K562 (cell line): Measurements from ENCODE around the gene MEGF9. TPM values are rescaled to one million over a fixed set of nuclear protein-coding genes. Genes with fewer than 3 reads are reported as not detected.

Source experiments
- ATAC-seq: fragments of 200-7000 bp; cut with Tn5 transposase; 3 replicates; pipeline ENCODE4 v1.9.1; 2020; ENCODE audit warnings: moderate library complexity
- BruUV-seq: library from RNA; stranded (reverse); fragments of 400-500 nt; replicated peaks from 2 replicates; lab custom pipeline; 2021; lab: Mats Ljungman, UMichigan
- CTCF ChIA-PET: fragments of 300-600 bp; formaldehyde crosslinking; extraction: SDS; loops from one replicate; lab custom pipeline; 2021; ENCODE audit warnings: low intra/inter-chr PET ratio; lab: Yijun Ruan, JAX
- POLR2A ChIA-PET: fragments of 300-600, 350-650 bp; sonication (Branson Sonifier 250); formaldehyde crosslinking; extraction: SDS; loops from one replicate; lab custom pipeline; 2021; ENCODE audit warnings: antibody characterized with exemption, inconsistent platforms; lab: Yijun Ruan, JAX
- DNase-seq, 4 experiments: peaks; one replicate each; pipeline versions ENCODE4 v3.0.0 to v3.0.0-alpha.2; 2011 to 2018; ENCODE audit warnings: low spot score in 3 of 4, mixed read lengths in 3 of 4; ENCODE audit errors: extremely low read depth in 1 of 4
- FAIRE-seq: peaks from 2 replicates; lab custom pipeline; 2011; peaks lifted over from hg19 to GRCh38; lab: Jason Lieb, UNC
- H2AFZ ChIP-seq: 2 replicates; pipeline ENCODE4 v1.6.0; 2011; ENCODE audit warnings: low read depth, low read length, control low read depth, inconsistent platforms
- H3K27ac ChIP-seq: fragments of 200-600 bp; 3 replicates; pipeline ENCODE4 v1.8.0; 2011; ENCODE audit warnings: low read depth, mild to moderate bottlenecking, control low read depth, inconsistent platforms, low read length, moderate library complexity, mixed read lengths; ENCODE audit errors: extremely low read depth
- H3K27me3 ChIP-seq, 2 experiments: fragments of 300-600 bp in 1 of 2; 2 replicates in 1 of 2; 3 replicates in 1 of 2; pipeline versions ENCODE4 v1.6.0 to v1.8.0; 2011; ENCODE audit warnings: inconsistent platforms in 2 of 2, low read length in 2 of 2, mild to moderate bottlenecking in 1 of 2, mixed read lengths in 1 of 2, moderate library complexity in 1 of 2; ENCODE audit not compliant: control insufficient read depth in 2 of 2, insufficient read depth in 2 of 2
- H3K36me3 ChIP-seq: fragments of 300-600 bp; 3 replicates; pipeline ENCODE4 v1.8.0; 2011; ENCODE audit warnings: mild to moderate bottlenecking, low read length, inconsistent platforms; ENCODE audit not compliant: control insufficient read depth, insufficient read depth
- H3K4me1 ChIP-seq, 2 experiments: fragments of 200-600 bp in 1 of 2; replicated peaks in 1 of 2; 2 replicates in 1 of 2; 3 replicates in 1 of 2; pipeline versions ENCODE4 v1.5.1 to v1.8.0; 2011; ENCODE audit warnings: inconsistent platforms in 2 of 2, low read length in 2 of 2, mild to moderate bottlenecking in 1 of 2, mixed read lengths in 1 of 2, moderate library complexity in 1 of 2; ENCODE audit not compliant: control insufficient read depth in 2 of 2, insufficient read depth in 2 of 2
- H3K4me2 ChIP-seq: 2 replicates; pipeline ENCODE4 v1.6.1; 2011; ENCODE audit warnings: low read length, control low read depth, inconsistent platforms, mixed read lengths; ENCODE audit not compliant: insufficient read depth
- H3K4me3 ChIP-seq: fragments of 200-600 bp; sonication (generic), shearing (Covaris generic); 2 replicates; pipeline ENCODE4 v1.5.1; 2016; ENCODE audit warnings: control low read depth, inconsistent platforms
- H3K79me2 ChIP-seq: fragments of 200-600 bp; 3 replicates; pipeline ENCODE4 v1.8.0; 2011; ENCODE audit warnings: low read length, inconsistent platforms; ENCODE audit not compliant: control insufficient read depth, insufficient read depth
- H3K9ac ChIP-seq, 2 experiments: 2 replicates each; pipeline versions ENCODE4 v1.6.0 to v1.6.1; 2011; ENCODE audit warnings: low read depth in 2 of 2, low read length in 2 of 2, control low read depth in 1 of 2, inconsistent platforms in 1 of 2, mild to moderate bottlenecking in 1 of 2, mixed read lengths in 1 of 2; ENCODE audit not compliant: insufficient read depth in 1 of 2
- H3K9me1 ChIP-seq: one replicate; pipeline ENCODE4 v1.6.0; 2011; ENCODE audit warnings: inconsistent platforms, mild to moderate bottlenecking, low read length, moderate library complexity; ENCODE audit not compliant: control insufficient read depth, insufficient read depth
- H3K9me3 ChIP-seq: replicated peaks from 2 replicates; pipeline ENCODE4 v1.5.1; 2011; ENCODE audit warnings: low read depth, low read length, inconsistent platforms; ENCODE audit not compliant: control insufficient read depth, insufficient read depth
- H4K20me1 ChIP-seq: replicated peaks from 2 replicates; pipeline ENCODE4 v1.6.1; 2011; ENCODE audit warnings: low read length, inconsistent platforms, mixed read lengths; ENCODE audit not compliant: control insufficient read depth, insufficient read depth
- CBX5 ChIP-seq: IDR thresholded peaks from 2 replicates; pipeline ENCODE4 v1.6.1; 2014; ENCODE audit warnings: low read depth, borderline replicate concordance
- CHCHD3 ChIP-seq: fragments of 250-450 bp; sonication (Bioruptor Pico); IDR thresholded peaks from 2 replicates; pipeline ENCODE4 v2.1.2; 2022; ENCODE audit warnings: mild to moderate bottlenecking
- CTBP1 ChIP-seq: fragments of 450-650 bp; IDR thresholded peaks from 2 replicates; pipeline ENCODE4 v1.6.1; 2016; ENCODE audit warnings: borderline replicate concordance
- FOXJ3 ChIP-seq: sonication (generic); formaldehyde crosslinking; IDR thresholded peaks from 2 replicates; pipeline ENCODE4 v1.4.0; 2020; ENCODE audit warnings: mild to moderate bottlenecking, missing genetic modification reagents
- NFRKB ChIP-seq: fragments of 450-650 bp; IDR thresholded peaks from 2 replicates; pipeline ENCODE4 v1.6.1; 2016; ENCODE audit warnings: low read depth
- TCF3 ChIP-seq: sonication (generic); formaldehyde crosslinking; IDR thresholded peaks from 2 replicates; pipeline ENCODE4 v1.4.0; 2020; ENCODE audit warnings: mild to moderate bottlenecking, missing genetic modification reagents
- ZBTB7A ChIP-seq: IDR thresholded peaks from 2 replicates; pipeline ENCODE4 v1.6.1; 2011; ENCODE audit warnings: low read depth, mild to moderate bottlenecking, low read length, moderate library complexity, borderline replicate concordance; ENCODE audit not compliant: control insufficient read depth
- ZNF311 ChIP-seq: fragments of 250-450 bp; sonication (Bioruptor Pico); IDR thresholded peaks from 2 replicates; pipeline ENCODE4 v1.4.0; 2020; ENCODE audit warnings: mild to moderate bottlenecking, moderate library complexity
- ZNF780A ChIP-seq: fragments of 250-450 bp; sonication (Bioruptor Pico); IDR thresholded peaks from 2 replicates; pipeline ENCODE4 v1.5.0; 2021; ENCODE audit warnings: mild to moderate bottlenecking
- WGBS: fragments of 100-300 bp; shearing (Covaris generic); methylation state at CpG from one replicate; pipeline ENCODE4 v1.1.6; 2016; ENCODE audit warnings: low coverage, mixed read lengths; ENCODE audit not compliant: insufficient coverage; ENCODE audit errors: missing lambda C conversion rate; 5-methylcytosine and 5-hydroxymethylcytosine counted together
- in situ Hi-C: fragments of 300-500 bp; cut with MboI; formaldehyde crosslinking; loops from 4 replicates; pipeline ENCODE4 v1.15.0; 2018; ENCODE audit warnings: inconsistent platforms, mixed read lengths
- intact Hi-C: fragments of 100-400 bp; cut with micrococcal nuclease; formaldehyde crosslinking; loops from 2 replicates; pipeline ENCODE4 v1.14.2; 2022
- polyA plus RNA-seq, 8 experiments: library from polyadenylated mRNA; depleted of rRNA in 4 of 8; stranded (reverse) in 5 of 8; unstranded in 3 of 8; fragments of >200 nt; fragmentation: Nextera tagmentation in 2 of 8; fragmentation: Illumina TruSeq in 1 of 8; extraction: Ambion mirVana in 2 of 8; extraction: Trizol in 1 of 8; gene quantifications; 2 replicates each; pipeline versions ENCODE4 v1.2.1 to v1.2.3, GENCODE V29; 2011 to 2014; ENCODE audit warnings: inconsistent platforms in 1 of 8, missing spikeins in 1 of 8
- total RNA-seq, 7 experiments: library from RNA; depleted of rRNA in 6 of 7; stranded (reverse); fragments of >200 nt in 6 of 7; fragmentation: Illumina TruSeq in 2 of 7; extraction: Trizol in 2 of 7; gene quantifications; 2 replicates each; pipeline versions ENCODE4 v1.2.1 to v1.2.3, GENCODE V29; 2011 to 2021; ENCODE audit warnings: low replicate concordance in 1 of 7
- TF ChIP-seq, protein P1 (sequence below): fragments of 450-650 bp; formaldehyde crosslinking; IDR thresholded peaks from 2 replicates; pipeline ENCODE4 v1.4.0; 2020; ENCODE audit warnings: mild to moderate bottlenecking, moderate library complexity
- TF ChIP-seq, protein P2 (sequence below): sonication (generic); formaldehyde crosslinking; IDR thresholded peaks from 2 replicates; pipeline ENCODE4 v1.8.0; 2022; ENCODE audit warnings: mild to moderate bottlenecking, missing genetic modification reagents
- TF ChIP-seq, protein P3 (sequence below): sonication (generic); formaldehyde crosslinking; IDR thresholded peaks from 2 replicates; pipeline ENCODE4 v1.8.0; 2023; ENCODE audit warnings: missing genetic modification reagents, mild to moderate bottlenecking, borderline replicate concordance
- TF ChIP-seq, protein P4 (sequence below): sonication (generic); formaldehyde crosslinking; IDR thresholded peaks from 2 replicates; pipeline ENCODE4 v1.8.1; 2023; ENCODE audit warnings: mild to moderate bottlenecking, missing genetic modification reagents

MEGF9 gene
- total and polyA plus RNA-seq, 9 of the 15 experiments (the other 6 are each of a cell fraction or from before 2014, with no cell fraction given) = 2.1 to 6.2 (median 3.8) TPM

DNA sequence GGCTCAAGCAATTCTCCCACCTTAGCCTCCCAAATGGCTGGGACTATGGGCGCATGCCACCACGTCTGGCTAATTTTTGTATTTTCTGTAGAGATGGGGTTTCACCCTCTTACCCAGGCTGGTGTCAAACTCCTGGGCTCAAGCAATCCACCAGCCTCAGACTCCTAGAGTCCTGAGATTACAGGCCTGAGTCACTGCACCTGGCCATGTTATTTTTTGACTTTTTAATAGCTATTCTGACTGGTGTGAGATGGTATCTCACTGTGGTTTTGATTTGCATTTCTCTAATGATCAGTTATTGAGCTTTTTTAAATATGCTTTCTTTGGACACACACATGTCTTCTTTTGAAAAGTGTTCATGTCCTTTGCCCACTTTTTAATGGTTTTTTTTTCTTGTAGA is 40.8 kb upstream of the MEGF9 start:
- in situ Hi-C loops (loop anchor here (10.0 kb wide), 1 partner anchor 640 kb away; no protein-coding TSS in a partner anchor), intact Hi-C loops (loop anchor here (5.0 kb wide), 5 partner anchors 112 to 647 kb away; partner anchors contain the start of gene RAB14)
- ATAC-seq = no peak
- Histone ChIP-seq H3K36me3 (peaks cover 25% of the 10 kb centered on the region; the same call in 2 of the 3 replicates), H3K4me2 (no peak overlapping the region), H3K4me1 (no peaks in the 10 kb centered on the region; a peak in 1 of 5 replicates), H4K20me1 (no peaks in the 10 kb centered on the region), H3K9me1 (no peaks in the 10 kb centered on the region), H3K9ac (no peak overlapping the region), H3K4me3 (no peak overlapping the region), H2AFZ (no peak overlapping the region), H3K9me3 (no peaks in the 10 kb centered on the region), H3K27ac (no peak overlapping the region), H3K27me3 (no peaks in the 10 kb centered on the region), H3K79me2 (no peaks in the 10 kb centered on the region)
- no peak for DNase-seq
- POLR2A ChIA-PET = interaction anchor here (1.5 kb wide), 1 partner anchor 12 kb away, joined by 8 read pairs; no protein-coding TSS in a partner anchor
- FAIRE-seq = no peak
- BruUV-seq = no TSS peak
- WGBS = 87% methylated on average over 2 of the region's 2 CpGs
- CTCF ChIA-PET = interaction anchor here (2.4 kb wide), 1 partner anchor 181 kb away, joined by 12 read pairs; no protein-coding TSS in a partner anchor
- TF ChIP-seq ZNF780A (CRISPR knock-in tag) = no peak
- no peak for TF ChIP-seq CBX5
- TF ChIP-seq, protein P1, sequence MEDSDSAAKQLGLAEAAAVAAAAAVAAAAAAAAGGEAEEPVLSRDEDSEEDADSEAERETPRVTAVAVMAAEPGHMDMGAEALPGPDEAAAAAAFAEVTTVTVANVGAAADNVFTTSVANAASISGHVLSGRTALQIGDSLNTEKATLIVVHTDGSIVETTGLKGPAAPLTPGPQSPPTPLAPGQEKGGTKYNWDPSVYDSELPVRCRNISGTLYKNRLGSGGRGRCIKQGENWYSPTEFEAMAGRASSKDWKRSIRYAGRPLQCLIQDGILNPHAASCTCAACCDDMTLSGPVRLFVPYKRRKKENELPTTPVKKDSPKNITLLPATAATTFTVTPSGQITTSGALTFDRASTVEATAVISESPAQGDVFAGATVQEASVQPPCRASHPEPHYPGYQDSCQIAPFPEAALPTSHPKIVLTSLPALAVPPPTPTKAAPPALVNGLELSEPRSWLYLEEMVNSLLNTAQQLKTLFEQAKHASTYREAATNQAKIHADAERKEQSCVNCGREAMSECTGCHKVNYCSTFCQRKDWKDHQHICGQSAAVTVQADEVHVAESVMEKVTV = no peak
- TF ChIP-seq CHCHD3 = no peak
- no peak for TF ChIP-seq ZNF311 (CRISPR knock-in tag)
- TF ChIP-seq, protein P2, sequence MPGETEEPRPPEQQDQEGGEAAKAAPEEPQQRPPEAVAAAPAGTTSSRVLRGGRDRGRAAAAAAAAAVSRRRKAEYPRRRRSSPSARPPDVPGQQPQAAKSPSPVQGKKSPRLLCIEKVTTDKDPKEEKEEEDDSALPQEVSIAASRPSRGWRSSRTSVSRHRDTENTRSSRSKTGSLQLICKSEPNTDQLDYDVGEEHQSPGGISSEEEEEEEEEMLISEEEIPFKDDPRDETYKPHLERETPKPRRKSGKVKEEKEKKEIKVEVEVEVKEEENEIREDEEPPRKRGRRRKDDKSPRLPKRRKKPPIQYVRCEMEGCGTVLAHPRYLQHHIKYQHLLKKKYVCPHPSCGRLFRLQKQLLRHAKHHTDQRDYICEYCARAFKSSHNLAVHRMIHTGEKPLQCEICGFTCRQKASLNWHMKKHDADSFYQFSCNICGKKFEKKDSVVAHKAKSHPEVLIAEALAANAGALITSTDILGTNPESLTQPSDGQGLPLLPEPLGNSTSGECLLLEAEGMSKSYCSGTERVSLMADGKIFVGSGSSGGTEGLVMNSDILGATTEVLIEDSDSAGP (CRISPR knock-in tag) = no peak
- no peak for TF ChIP-seq FOXJ3
- no peak for TF ChIP-seq ZBTB7A
- TF ChIP-seq, protein P3, sequence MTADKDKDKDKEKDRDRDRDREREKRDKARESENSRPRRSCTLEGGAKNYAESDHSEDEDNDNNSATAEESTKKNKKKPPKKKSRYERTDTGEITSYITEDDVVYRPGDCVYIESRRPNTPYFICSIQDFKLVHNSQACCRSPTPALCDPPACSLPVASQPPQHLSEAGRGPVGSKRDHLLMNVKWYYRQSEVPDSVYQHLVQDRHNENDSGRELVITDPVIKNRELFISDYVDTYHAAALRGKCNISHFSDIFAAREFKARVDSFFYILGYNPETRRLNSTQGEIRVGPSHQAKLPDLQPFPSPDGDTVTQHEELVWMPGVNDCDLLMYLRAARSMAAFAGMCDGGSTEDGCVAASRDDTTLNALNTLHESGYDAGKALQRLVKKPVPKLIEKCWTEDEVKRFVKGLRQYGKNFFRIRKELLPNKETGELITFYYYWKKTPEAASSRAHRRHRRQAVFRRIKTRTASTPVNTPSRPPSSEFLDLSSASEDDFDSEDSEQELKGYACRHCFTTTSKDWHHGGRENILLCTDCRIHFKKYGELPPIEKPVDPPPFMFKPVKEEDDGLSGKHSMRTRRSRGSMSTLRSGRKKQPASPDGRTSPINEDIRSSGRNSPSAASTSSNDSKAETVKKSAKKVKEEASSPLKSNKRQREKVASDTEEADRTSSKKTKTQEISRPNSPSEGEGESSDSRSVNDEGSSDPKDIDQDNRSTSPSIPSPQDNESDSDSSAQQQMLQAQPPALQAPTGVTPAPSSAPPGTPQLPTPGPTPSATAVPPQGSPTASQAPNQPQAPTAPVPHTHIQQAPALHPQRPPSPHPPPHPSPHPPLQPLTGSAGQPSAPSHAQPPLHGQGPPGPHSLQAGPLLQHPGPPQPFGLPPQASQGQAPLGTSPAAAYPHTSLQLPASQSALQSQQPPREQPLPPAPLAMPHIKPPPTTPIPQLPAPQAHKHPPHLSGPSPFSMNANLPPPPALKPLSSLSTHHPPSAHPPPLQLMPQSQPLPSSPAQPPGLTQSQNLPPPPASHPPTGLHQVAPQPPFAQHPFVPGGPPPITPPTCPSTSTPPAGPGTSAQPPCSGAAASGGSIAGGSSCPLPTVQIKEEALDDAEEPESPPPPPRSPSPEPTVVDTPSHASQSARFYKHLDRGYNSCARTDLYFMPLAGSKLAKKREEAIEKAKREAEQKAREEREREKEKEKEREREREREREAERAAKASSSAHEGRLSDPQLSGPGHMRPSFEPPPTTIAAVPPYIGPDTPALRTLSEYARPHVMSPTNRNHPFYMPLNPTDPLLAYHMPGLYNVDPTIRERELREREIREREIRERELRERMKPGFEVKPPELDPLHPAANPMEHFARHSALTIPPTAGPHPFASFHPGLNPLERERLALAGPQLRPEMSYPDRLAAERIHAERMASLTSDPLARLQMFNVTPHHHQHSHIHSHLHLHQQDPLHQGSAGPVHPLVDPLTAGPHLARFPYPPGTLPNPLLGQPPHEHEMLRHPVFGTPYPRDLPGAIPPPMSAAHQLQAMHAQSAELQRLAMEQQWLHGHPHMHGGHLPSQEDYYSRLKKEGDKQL (CRISPR knock-in tag) = no peak
- TF ChIP-seq TCF3 (CRISPR knock-in tag) = no peak
- no peak for TF ChIP-seq CTBP1
- TF ChIP-seq, protein P4, sequence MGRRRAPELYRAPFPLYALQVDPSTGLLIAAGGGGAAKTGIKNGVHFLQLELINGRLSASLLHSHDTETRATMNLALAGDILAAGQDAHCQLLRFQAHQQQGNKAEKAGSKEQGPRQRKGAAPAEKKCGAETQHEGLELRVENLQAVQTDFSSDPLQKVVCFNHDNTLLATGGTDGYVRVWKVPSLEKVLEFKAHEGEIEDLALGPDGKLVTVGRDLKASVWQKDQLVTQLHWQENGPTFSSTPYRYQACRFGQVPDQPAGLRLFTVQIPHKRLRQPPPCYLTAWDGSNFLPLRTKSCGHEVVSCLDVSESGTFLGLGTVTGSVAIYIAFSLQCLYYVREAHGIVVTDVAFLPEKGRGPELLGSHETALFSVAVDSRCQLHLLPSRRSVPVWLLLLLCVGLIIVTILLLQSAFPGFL (CRISPR knock-in tag) = no peak
- no peak for TF ChIP-seq NFRKB
